MCF 10A (cell line): ENCODE measurements around the gene NELL1. TPM values are rescaled to one million over a fixed set of nuclear protein-coding genes. Genes with fewer than 3 reads are reported as not detected.

ENCODE experiments used
- BruUV-seq: library from RNA; stranded (reverse); fragments of 400-500 nt; replicated peaks from 2 replicates; lab custom pipeline; 2021; lab: Mats Ljungman, UMichigan
- CTCF ChIA-PET: fragments of 300-600 bp; sonication (Branson Sonifier 250); formaldehyde crosslinking; extraction: SDS; loops from one replicate; lab custom pipeline; 2021; ENCODE audit warnings: antibody characterized with exemption, inconsistent platforms; lab: Yijun Ruan, JAX
- POLR2A ChIA-PET: fragments of 300-600, 350-650 bp; sonication (Branson Sonifier 250); formaldehyde crosslinking; extraction: SDS; loops from one replicate; lab custom pipeline; 2020; ENCODE audit warnings: antibody characterized with exemption, inconsistent platforms; lab: Yijun Ruan, JAX
- DNase-seq: peaks from one replicate; pipeline ENCODE4 v3.0.0-alpha.2; 2018; ENCODE audit not compliant: unreplicated experiment
- H3K27ac Mint-ChIP-seq: one replicate; pipeline ENCODE4 v1.8.0; 2022; ENCODE audit warnings: mild to moderate bottlenecking, low read depth, mixed read lengths; ENCODE audit not compliant: unreplicated experiment
- H3K27me3 Mint-ChIP-seq: one replicate; pipeline ENCODE4 v1.8.0; 2022; ENCODE audit warnings: mixed read lengths; ENCODE audit not compliant: insufficient read depth, unreplicated experiment
- H3K36me3 Mint-ChIP-seq: one replicate; pipeline ENCODE4 v1.8.0; 2022; ENCODE audit warnings: mild to moderate bottlenecking, moderate library complexity, mixed read lengths; ENCODE audit not compliant: insufficient read depth, unreplicated experiment
- H3K4me1 Mint-ChIP-seq: one replicate; pipeline ENCODE4 v1.8.0; 2022; ENCODE audit warnings: mixed read lengths; ENCODE audit not compliant: insufficient read depth, unreplicated experiment
- H3K4me3 Mint-ChIP-seq: one replicate; pipeline ENCODE4 v1.8.0; 2022; ENCODE audit warnings: mild to moderate bottlenecking, moderate library complexity, mixed read lengths; ENCODE audit not compliant: unreplicated experiment
- H3K9me3 Mint-ChIP-seq: one replicate; pipeline ENCODE4 v1.8.0; 2022; ENCODE audit warnings: mixed read lengths; ENCODE audit not compliant: unreplicated experiment
- CTCF ChIP-seq: fragments of 200-600 bp; IDR thresholded peaks from one replicate; pipeline ENCODE4 v1.8.0; 2022; ENCODE audit warnings: antibody characterized with exemption, mild to moderate bottlenecking; ENCODE audit not compliant: unreplicated experiment
- intact Hi-C: fragments of 100-400 bp; cut with micrococcal nuclease; formaldehyde crosslinking; loops from 2 replicates; pipeline ENCODE4 v1.14.1; 2022
- total RNA-seq: library from RNA; stranded (reverse); gene quantifications from 2 replicates; pipeline ENCODE4 v1.2.3, GENCODE V29; 2022

Gene NELL1
- total RNA-seq, 1 experiment from 2014 or later = not detected

- TF ChIP-seq CTCF = no peak
- ChIA-PET CTCF (no interaction called here), POLR2A (no interaction called here)
- Mint-ChIP-seq H3K4me3 (no peak overlapping the region), H3K27ac (no peak overlapping the region), H3K9me3 (peaks cover 8% of the 10 kb centered on the region), H3K36me3 (no peaks in the 10 kb centered on the region), H3K27me3 (no peaks in the 10 kb centered on the region), H3K4me1 (no peaks in the 10 kb centered on the region)
- intact Hi-C loops = no loop called here
- no TSS peak for BruUV-seq
- no peak for DNase-seq
These were observed 795.8 kb downstream of the NELL1 start for GRCh38 chr11:21465203-21465602.

- ChIA-PET CTCF (no interaction called here), POLR2A (no interaction called here)
- Mint-ChIP-seq H3K27me3 (no peaks in the 10 kb centered on the region), H3K27ac (no peak overlapping the region), H3K4me1 (no peaks in the 10 kb centered on the region), H3K9me3 (peaks cover 8% of the 10 kb centered on the region), H3K4me3 (no peak overlapping the region), H3K36me3 (no peaks in the 10 kb centered on the region)
- TF ChIP-seq CTCF = no peak
- BruUV-seq = no TSS peak
- DNase-seq = no peak
- intact Hi-C loops = no loop called here
These were observed 796.5 kb downstream of the NELL1 start for GRCh38 chr11:21465920-21466319.

- no peak overlapping the region for H3K27ac Mint-ChIP-seq
- no TSS peak for BruUV-seq
- intact Hi-C loops = no loop called here
- peaks cover 21% of the 10 kb centered on the region for H3K9me3 Mint-ChIP-seq
- H3K4me1 Mint-ChIP-seq = no peaks in the 10 kb centered on the region
- no peak overlapping the region for H3K4me3 Mint-ChIP-seq
- DNase-seq = no peak
- no peak for TF ChIP-seq CTCF
- no peaks in the 10 kb centered on the region for H3K27me3 Mint-ChIP-seq
- CTCF ChIA-PET = interaction anchor here (1.0 kb wide), 1 partner anchor 12 kb away, joined by 3 read pairs; no protein-coding TSS in a partner anchor
- H3K36me3 Mint-ChIP-seq = no peaks in the 10 kb centered on the region
- POLR2A ChIA-PET = interaction anchor here (0.7 kb wide), 1 partner anchor 173 kb away, joined by 3 read pairs; no protein-coding TSS in a partner anchor
These were observed 801.1 kb downstream of the NELL1 start for GRCh38 chr11:21470521-21470920.

- no peaks in the 10 kb centered on the region for H3K27me3 Mint-ChIP-seq
- CTCF ChIA-PET = interaction anchor here (1.0 kb wide), 1 partner anchor 833 kb away, joined by 3 read pairs; no protein-coding TSS in a partner anchor
- no TSS peak for BruUV-seq
- no peak for TF ChIP-seq CTCF
- DNase-seq = no peak
- no peaks in the 10 kb centered on the region for H3K36me3 Mint-ChIP-seq
- H3K27ac Mint-ChIP-seq = no peak overlapping the region
- no peak overlapping the region for H3K4me3 Mint-ChIP-seq
- H3K4me1 Mint-ChIP-seq = no peaks in the 10 kb centered on the region
- peaks cover 31% of the 10 kb centered on the region for H3K9me3 Mint-ChIP-seq
- POLR2A ChIA-PET = no interaction called here
- intact Hi-C loops = no loop called here
These were observed 802.9 kb downstream of the NELL1 start for GRCh38 chr11:21472261-21472660.
